Measurements from ENCODE around the gene RPS6KA5.

Gene RPS6KA5

GRCh38 chr14:91055016-91055415 is 5.4 kb downstream of the RPS6KA5 start:
- H3K27me3 ChIP-seq (replicated peaks): no peaks in the 10 kb centered on the region
- no peak for DNase-seq
- no peak overlapping the region for H3K4me3 ChIP-seq (ENCODE audit: low read depth, low read length)
- no peaks in the 10 kb centered on the region for H3K36me3 ChIP-seq (replicated peaks)
- TF ChIP-seq CTCF (IDR thresholded peaks at IDR 0.05; ENCODE audit: low read depth, low read length, missing control alignments): no peak
- in situ Hi-C loops (cut with HindIII; ENCODE audit: low pct_ligation_motif_present, low sequenced_read_pairs): no loop called here
- no peak overlapping the region for H3K27ac ChIP-seq

DNA sequence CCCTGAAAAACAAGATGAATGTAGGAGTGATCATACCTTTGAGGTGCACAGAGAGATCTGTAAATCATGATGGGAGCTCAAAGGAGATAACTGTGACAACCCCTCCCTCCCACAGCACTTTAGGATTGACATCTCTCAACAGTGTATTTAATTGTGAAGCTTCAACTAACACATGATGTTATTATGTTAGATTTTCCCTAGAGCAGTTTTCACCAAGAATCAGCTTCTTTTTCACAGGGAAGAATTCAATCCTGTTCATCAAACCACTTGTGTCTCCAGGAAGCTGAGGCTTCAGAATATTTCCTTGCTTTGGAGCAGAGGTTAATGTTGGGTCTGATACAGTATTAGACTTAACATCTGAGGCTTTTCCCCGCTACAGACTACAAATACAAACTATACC is 11.8 kb downstream of the RPS6KA5 start:
- Histone ChIP-seq H3K27me3 (replicated peaks) (no peaks in the 10 kb centered on the region), H3K36me3 (replicated peaks) (no peaks in the 10 kb centered on the region), H3K27ac (no peak overlapping the region), H3K4me3 (ENCODE audit: low read depth, low read length) (no peak overlapping the region)
- in situ Hi-C loops (cut with HindIII; ENCODE audit: low pct_ligation_motif_present, low sequenced_read_pairs): no loop called here
- DNase-seq: no peak
- no peak for TF ChIP-seq CTCF (IDR thresholded peaks at IDR 0.05; ENCODE audit: low read depth, low read length, missing control alignments)

GRCh38 chr14:91048265-91048664 is 12.2 kb downstream of the RPS6KA5 start:
- no peak for TF ChIP-seq CTCF (IDR thresholded peaks at IDR 0.05; ENCODE audit: low read depth, low read length, missing control alignments)
- DNase-seq: no peak
- Histone ChIP-seq H3K36me3 (replicated peaks) (no peaks in the 10 kb centered on the region), H3K27ac (no peak overlapping the region), H3K27me3 (replicated peaks) (no peaks in the 10 kb centered on the region), H3K4me3 (ENCODE audit: low read depth, low read length) (no peak overlapping the region)
- in situ Hi-C loops (cut with HindIII; ENCODE audit: low pct_ligation_motif_present, low sequenced_read_pairs): no loop called here

DNA sequence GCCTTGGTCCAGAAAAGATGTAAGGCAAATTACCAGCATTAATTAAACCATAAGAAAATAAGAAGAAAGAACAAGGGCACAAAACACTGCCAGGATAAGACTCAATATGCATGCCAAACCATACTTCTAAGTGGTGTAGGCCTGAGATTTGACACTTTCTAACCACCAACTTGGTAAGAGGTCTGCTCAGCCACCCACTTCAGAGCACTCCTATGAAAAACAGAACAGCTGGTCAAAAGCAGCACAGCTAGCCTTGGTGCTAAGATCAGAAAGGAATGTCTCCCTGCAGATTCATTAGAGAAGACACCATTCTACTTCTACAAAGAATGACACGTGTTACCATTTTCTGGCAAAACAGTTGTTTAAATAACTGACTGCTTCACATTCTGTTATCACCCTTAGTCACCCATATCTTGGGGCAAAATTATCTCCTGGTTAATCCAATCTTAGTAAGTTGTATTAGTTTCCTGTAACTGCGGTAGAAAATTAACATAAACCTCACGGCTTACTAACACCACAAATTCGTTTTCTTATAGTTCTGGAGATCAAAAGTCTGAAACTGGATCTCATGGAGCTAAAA is 13.2 kb downstream of the RPS6KA5 start:
- Histone ChIP-seq H3K4me3 (ENCODE audit: low read depth, low read length) (no peak overlapping the region), H3K27ac (no peak overlapping the region), H3K36me3 (replicated peaks) (no peaks in the 10 kb centered on the region), H3K27me3 (replicated peaks) (no peaks in the 10 kb centered on the region)
- DNase-seq: no peak
- in situ Hi-C loops (cut with HindIII; ENCODE audit: low pct_ligation_motif_present, low sequenced_read_pairs): no loop called here
- no peak for TF ChIP-seq CTCF (IDR thresholded peaks at IDR 0.05; ENCODE audit: low read depth, low read length, missing control alignments)

GRCh38 chr14:91046488-91047072 is 13.9 kb downstream of the RPS6KA5 start:
- no peak for TF ChIP-seq CTCF (IDR thresholded peaks at IDR 0.05; ENCODE audit: low read depth, low read length, missing control alignments)
- no peak for DNase-seq
- H3K27me3 ChIP-seq (replicated peaks): no peaks in the 10 kb centered on the region
- H3K36me3 ChIP-seq (replicated peaks): no peaks in the 10 kb centered on the region
- H3K27ac ChIP-seq: no peak overlapping the region
- H3K4me3 ChIP-seq (ENCODE audit: low read depth, low read length): no peak overlapping the region
- in situ Hi-C loops (cut with HindIII; ENCODE audit: low pct_ligation_motif_present, low sequenced_read_pairs): no loop called here

- Histone ChIP-seq H3K27ac (no peak overlapping the region), H3K36me3 (replicated peaks) (no peaks in the 10 kb centered on the region), H3K27me3 (replicated peaks) (no peaks in the 10 kb centered on the region), H3K4me3 (ENCODE audit: low read depth, low read length) (no peak overlapping the region)
- DNase-seq: no peak
- in situ Hi-C loops (cut with HindIII; ENCODE audit: low pct_ligation_motif_present, low sequenced_read_pairs): no loop called here
- no peak for TF ChIP-seq CTCF (IDR thresholded peaks at IDR 0.05; ENCODE audit: low read depth, low read length, missing control alignments)
Measured at GRCh38 chr14:91041450-91041849, 19.0 kb downstream of the RPS6KA5 start.

Data from brain microvascular endothelial cell (primary cell).